Fibroblast of skin of back (primary cell): ENCODE measurements around the gene HTR2B.
A peak's percentile ranks its signal among the peaks of the same experiment; 100 is the strongest.
"Not testable (repeated sequence)": the region's sequence is repeated elsewhere in the genome, so short reads cannot be mapped to it uniquely, and the experiment has no call there.

Source experiments
- DNase-seq: peaks from one replicate; pipeline ENCODE4 v3.0.0-alpha.2; 2013

Gene HTR2B

DNA sequence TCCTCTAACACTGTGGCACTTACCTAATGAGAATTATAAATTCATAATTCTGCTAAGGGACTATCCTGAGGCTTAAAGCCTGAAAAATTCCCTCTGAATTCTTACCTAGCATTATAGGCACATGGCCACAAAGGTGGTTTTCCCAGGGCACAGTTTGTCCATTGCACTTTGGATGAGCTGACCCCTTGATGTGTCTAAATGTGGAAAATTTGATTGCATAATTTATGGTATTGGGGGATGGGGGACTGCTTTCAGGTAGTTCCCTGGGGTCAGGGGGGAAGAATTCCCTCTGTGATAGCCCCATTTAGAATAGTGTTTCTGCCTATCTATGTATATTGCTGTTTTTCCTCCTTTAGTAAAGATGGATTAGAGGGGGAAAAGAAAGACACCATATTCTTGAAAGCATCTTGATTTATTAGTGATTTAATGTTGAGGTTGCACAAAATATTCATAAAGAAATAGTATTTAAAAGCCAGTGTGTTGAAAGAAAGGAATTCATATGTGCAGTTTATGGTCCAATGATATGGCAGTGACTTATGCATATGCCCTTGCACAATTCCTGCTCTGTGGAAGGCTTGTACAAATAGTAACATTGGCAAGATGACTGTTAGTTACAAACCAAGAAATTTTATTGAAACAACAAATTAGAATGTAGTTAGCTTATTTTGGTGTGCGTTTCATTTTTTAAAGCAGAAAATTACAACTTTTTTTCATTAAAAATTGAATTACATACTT lies 8.7 kb upstream of the HTR2B start:
- peak; percentile 35 for DNase-seq

DNA sequence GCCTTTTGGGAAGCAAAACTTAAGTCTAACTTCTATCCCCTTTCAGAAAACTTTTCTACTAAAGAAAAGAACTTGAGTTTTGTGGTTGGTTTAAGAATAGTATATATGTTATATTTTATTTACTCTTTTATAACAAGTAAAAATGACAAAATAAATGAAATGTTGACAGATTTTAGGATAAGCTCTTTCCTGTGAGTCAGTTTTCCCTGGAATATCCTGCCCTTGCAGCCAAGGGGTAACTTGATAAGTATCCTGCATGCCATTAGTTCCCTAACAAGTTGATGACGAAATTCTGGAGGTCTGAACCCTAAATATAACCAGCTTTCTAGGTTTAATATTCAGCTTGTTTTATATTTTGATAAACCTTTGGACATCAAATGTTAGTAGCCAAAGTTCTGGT lies 7.3 kb upstream of the HTR2B start:
- DNase-seq, result peak; percentile 29

DNA sequence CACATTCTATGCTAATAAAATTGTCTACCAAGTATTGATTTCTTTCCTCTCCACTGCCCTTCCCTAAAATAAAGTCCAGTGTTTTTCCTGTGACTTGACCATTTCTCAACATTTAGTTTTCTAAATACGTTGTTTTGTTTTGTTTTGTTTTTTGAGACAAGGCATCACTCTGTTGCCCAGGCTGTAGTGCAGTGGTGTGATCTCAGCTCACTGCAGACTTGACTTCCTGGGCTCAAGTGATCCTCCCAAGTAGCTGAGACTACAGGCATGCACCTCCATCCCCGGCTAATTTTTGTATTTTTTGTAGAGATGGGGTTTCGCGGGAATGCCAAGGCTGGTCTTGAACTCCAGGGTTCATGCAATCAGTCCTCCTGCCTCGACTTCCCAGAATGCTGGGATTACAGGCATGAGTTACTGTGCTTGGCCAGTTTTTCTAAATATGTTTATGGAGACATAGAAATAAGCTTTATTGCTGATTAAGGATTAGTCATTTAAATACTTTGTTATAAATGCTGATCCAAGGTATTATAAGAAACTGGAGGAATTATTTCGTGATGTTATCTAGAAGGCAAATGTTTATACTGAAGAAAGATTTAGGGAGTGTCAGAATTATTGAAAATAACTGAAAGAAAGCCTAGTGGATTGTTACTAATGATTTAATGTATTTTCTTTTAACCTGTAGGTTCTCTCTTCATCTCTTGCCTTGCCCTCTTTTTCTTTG lies 5.7 kb upstream of the HTR2B start:
- no peak for DNase-seq

DNA sequence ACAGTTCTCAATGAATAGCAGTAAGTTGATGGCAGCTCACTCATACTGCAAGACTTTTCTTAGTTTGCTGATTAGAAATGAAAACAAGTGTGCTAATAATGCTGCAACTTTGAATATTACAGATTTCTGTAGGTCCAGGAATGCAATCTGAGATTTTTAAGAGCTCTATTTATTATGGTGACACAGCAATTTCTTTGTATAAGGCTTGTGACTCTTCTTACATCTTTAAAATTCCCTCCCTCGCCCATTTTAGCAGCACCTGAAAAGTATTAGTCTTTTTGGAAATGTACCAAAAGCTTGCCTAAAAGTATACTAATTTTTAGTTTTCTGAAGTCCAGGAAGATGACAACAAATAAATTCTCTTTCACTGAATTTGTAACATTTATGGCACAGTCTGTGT lies 4.4 kb upstream of the HTR2B start:
- no peak for DNase-seq

DNA sequence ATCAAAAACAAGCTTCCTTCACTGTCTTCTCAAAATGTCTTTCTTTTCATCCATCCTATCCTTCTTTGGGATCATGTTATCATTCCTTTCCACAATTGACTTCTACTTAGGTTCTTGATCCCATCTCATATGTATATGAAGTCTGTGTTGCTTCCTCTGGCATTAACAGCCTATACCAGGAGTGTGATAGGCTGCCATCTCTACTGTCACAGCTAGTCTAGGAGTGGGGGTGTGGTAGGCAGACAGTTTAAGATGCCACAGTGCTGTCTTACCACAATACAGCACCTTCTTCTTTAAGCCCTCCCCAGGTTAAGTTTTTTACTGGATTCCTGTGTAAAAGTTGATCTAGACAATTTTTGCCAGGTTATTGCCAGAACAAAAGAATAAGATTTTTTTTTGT lies 3.7 kb upstream of the HTR2B start:
- no peak for DNase-seq

DNA sequence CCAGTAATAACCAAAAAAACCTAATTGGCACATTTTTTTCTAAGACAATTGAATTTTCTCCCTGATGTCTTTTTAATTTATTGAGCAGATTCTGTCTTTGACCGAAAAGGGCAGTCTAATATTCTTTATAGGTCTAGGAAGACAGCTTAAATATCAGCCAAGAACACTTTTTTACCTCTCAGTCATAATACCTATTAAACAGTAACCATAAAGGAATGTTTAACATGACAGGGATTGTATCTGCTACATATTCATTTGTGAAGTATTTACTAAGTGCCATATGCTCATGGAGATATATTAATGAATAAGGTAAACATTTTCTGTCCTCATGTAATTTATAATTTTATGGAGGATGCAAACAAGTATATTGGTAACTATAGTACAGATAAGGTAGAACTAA lies 3.1 kb upstream of the HTR2B start:
- no peak for DNase-seq

DNA sequence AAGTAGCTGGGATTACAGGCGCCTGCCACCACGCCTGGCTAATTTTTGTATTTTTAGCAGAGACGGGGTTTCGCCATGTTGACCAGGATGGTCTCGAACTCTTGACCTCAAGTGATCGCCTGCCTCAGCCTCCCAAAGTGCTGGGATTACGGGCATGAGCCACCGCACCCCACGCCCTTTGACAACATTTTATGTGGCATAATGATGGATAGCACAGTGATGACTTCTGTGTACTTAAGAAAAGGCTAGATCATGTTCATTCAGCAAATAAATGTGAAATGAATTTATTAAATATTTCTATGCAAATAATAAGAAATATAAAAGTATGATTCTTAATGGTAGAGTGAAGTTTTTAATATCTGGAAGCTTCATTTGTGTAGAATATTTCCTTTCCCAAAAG lies 2.6 kb upstream of the HTR2B start:
- DNase-seq, result no peak

DNA sequence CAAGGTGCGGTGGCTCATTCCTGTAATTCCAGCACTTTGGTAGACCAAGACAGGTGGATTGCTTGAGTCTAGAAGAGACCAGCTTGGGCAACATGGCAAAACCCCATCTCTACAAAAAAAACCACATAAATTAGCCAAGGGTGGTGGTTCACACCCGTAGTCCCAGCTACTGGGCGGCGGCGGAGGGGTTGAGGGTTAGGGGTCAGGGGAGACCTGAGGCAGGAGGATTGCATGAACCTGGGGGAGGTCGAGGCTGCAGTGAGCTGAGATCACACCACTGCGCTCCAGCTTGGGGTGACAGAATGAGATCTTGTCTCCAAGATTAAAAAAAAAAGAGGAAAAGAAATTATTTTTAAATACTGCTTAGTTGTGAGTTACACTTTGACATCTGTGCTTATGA lies 1.3 kb upstream of the HTR2B start:
- no peak for DNase-seq

DNA sequence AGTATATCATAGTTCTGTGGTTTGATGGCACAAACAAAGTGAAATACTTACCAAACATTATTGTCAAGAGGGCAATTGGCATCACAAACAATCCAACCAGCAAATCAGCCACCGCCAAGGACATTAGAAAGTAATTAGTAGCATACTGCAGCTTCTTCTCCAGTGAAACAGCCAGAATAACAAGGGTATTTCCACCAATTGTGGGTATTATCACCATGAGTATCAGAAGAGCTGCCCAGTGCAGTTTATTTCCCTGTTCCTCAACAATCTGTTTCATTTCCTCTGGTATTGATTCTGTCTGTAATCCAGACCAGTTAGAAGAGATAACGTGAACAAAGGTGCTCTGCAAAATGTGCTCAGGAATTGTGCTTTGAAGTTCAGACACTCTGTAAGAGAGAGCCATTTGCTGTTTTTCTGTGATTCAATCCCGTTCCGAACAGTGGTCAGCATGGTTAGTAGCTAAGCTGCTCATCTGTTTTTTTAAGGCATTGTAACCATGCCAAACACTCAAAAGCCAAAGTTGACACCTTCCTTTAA lies 1.4 kb downstream of the HTR2B start:
- no peak for DNase-seq

DNA sequence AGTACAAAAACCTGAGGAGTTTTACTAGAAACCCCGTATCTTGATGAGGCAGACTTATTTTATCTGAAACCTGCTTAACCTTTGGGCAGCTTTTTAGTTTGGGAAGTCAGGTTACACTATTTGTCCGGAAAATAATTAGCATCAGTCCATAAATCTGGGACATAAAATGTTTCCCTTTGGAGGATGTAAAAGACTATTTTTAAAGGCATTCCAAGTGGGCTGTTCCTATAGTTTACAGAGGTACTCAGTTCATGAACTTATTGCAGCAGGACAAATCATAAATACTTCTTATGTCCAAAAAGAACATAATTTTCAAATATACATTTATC lies 6.3 kb downstream of the HTR2B start:
- no peak for DNase-seq

DNA sequence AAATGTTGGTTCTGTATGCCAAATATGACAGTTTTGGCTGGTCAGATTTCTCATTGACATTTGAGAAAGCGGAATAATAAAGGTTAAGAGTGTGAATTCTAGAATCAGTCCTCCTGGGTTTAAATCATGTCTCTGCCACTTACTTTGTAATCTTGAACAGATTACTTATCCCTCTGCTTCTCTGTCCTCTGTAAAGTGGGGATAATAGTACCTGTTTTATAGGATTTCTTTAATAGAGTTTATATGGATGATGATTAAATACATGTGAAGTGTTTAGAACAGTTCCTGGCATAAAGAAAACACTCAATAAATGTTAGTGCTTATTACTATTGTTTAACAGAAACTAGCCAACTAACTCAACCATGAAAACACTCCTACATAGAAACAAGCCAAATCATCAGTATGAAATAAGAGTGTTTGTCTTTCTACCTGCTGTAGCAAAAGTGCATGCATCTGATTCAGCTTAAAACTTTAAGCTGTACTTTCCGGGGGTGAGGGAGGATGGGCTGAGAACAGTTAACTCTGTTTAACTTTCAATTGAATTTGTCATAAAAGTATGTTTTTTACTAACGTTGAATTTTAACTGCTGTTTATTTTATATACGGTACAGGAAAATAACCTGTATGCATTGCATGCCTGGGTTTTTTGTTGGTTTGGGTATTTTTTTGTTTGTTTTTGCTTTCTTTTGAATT lies 6.8 kb downstream of the HTR2B start:
- DNase-seq, result no peak

DNA sequence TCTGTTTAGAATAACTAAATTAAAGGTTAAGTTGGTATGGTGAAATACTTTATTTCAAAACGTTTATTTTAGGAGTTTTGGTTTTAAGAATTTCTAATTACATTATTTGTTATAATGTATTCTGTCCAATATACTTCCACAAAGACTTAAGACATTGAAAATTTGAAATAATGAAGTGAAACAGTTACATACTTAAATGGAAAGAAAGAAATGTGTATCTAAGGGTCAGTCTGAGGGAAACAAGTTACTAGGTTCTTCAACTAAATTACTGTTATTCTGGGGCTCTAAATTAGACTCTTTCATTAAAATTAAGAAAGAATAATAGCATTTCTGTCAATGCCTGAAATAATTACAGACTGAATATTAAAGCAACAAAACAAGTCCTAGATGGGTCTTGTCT lies 7.7 kb downstream of the HTR2B start:
- DNase-seq, result no peak

DNA sequence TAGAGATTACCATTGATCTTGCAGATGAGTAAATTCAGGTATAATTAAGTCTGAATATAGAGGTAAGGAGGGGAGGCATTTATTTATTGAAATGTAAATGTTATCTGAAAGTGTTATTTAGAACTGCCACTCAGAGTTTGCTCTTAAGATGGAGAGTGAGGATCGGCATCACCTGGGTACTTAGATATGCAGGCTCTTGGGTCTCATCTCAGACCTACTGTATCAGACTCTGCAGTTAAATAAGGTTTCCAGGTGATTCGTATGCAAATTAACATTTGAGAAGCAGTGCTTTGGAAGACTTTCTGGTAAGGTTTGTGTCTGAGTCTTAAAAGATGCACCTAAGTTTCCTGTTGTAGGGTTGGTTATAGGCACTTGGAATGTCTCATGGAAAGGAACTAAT lies 9.2 kb downstream of the HTR2B start:
- DNase-seq, result no peak

DNA sequence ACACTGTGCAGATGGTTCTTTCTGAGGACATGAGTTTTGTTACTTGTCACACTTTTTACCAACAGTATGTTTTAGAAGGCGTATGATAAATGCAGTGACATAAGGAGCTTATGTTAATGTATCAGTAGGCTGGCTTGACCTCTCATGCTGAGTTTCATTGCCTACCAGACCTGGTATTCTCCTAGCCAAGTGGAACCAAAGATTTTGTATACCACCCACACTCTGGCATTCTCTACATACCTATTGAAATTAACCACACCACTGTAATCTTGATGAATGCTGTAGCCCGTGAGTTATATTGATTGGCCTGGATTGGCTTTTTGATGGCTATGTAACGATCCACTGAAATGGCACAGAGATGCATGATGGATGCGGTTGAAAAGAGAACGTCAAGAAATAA lies 11.4 kb downstream of the HTR2B start:
- no peak for DNase-seq

DNA sequence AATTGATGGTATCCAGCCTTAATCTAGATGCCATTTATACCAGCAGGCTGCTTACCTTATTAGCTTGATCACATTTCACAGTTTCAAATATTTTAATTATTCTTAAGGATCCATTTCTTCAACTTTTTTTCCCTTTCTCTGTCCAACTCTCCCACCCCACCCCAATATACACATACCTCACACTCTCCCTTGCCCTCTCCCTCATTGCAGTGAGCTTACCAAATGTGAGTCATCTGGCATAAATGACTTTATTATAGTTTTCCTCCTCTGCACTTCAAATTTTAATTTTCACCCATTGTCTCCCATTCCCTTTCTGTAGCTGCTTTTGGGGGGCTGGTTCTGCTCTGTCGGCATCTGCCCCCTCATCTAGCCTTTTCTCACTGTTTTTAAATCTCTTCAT lies 12.9 kb downstream of the HTR2B start:
- peak; percentile 58 for DNase-seq

DNA sequence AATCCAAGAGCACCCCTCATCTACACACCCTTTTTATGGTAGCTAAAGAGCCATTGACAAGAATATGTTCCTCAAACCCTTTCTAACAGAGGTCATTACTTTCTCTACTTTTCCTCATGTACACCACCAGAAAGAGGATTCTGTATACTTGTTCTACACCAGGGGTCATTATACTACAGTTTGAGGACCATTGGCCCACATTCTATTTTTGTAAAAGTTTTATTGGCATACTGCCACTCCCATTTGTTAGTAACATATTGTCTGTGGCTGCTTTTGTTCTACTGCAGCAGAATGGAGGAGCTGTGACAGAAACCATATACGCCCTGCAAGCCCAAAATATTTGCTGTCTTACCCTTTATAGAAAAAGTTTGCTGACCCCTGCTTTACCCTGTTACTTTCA lies 14.3 kb downstream of the HTR2B start:
- peak; percentile 45 for DNase-seq

DNA sequence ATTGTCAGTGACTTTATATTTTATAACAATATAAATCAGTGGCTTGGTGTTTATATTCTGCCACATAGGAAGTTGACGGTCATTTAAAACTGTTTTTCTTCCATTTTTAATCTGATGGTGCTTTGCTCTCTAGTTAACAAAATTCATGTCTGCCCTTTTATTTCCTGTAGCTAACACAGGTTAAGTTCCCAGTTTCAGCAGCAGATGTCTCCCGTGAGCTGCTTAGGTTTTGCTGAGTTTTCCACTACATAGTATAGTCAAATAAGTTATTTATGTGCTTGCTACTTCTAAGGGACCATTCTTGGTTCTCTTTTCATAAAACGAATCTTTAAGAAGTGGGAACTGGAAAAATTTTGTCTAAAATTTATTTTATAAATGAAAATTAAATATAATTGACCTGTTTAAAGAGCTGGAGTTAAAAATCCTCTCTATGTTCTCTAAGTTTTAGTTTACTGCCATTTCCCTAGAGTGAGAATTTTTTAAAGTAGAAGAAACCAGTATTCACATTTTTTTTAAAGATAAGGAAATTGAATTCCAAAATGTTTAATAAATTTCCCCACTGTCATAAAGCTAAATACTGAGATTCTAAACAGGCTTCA lies 20.6 kb downstream of the HTR2B start:
- DNase-seq, result peak; percentile 61

DNA sequence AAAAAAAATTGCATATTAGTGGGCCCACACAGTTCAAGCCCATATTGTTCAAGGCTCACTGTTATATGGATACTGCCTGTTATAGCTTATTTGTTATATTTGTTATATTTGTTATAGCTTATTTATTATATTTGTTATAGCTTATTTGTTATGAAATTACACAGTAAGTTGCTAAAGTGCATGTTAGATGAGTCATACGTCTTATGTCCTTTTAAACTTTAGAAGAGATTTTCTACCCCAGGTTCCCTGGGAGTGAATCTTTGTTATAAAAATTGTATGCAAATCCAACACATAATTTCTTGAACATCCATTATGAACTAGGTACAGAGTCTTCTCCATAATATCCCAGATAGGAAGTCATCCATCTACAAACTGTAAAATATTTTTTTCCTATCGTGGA lies 22.1 kb downstream of the HTR2B start:
- DNase-seq, result no peak

DNA sequence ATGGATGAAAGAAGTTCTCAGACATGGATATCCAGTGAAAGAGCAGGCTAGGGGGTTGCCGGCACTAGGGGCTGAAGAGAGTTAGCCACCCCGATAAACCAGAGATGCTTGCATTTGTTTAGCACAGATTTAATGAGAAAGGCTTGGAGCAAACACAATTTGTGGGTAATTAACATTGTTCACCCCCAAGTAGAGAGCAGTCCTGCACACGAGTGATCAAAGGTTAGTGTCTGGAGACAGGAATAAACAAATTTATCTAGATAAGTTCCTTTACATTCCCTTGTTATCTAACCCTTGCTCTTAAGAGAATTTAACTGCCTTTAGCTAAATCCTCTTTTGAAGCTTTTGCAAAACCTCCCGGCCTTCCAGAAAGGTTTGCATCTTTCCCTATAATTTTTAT lies 23.9 kb downstream of the HTR2B start:
- DNase-seq, result no peak

DNA sequence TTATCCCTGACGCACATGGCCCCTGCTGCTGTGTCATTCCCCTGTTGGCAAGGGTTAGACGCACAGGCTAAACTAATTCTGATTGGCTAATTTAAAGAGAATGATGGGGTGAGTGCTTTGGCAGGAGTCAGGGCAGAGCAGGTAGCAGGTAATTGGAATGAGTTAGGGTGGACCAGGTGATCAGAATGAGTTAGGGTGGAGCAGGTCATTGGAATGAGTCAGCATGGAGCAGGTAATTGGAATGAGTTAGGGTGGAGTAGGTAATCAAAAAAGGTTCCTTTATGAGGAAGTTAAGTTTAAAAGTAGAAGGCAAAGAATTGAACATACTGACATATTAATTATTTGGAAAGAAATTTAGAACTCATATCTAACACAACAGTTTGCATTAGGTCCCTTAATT lies 24.5 kb downstream of the HTR2B start:
- not testable (repeated sequence) for DNase-seq

DNA sequence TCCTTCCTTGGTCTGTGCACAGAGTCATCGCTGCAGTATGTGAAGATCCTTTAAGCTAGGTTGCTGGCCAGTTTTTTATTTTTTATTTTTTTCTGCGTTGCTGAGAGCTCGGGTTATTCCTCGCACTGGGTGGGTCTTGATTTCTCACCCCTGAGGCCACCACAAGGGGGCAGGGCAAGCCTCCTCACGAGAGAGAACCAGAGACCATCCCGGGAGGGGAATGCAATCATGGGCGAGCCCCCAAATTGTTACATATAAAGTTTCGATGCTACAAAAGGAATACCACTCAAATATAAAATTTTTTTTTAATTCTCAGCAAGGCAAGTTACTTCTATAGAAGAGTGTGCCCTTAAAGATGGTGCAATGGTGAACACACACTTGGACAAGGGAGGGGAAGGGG lies 24.9 kb downstream of the HTR2B start:
- DNase-seq, result no peak

DNA sequence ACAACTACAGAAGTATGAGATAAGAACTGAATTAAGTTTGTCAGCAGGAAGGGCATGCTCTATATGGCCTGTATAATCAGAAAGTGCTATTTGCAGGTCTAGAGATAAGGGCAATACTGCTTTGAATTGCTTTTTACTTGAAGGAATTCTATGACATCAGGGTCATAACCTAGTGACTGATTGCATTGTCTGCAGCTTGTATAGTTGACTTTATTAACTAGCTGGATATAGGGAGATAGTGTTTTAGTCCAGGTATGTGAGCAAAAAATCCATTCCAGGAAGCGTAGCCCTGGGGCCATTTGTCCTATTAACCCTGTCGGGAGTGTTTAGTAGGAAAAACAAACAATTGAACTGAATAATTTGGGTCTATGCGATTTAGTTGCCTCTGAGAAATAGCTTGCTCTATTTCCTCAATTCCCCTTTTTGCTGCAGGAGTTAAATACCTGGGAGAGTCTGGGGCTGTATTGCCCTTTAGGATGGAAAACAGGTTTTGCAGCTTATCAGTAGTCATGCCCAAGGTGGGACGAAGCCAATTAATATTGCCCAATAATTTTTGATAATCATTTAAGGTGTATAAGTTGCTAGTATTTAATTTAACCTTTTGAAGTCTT lies 30.0 kb downstream of the HTR2B start:
- DNase-seq, result no peak

DNA sequence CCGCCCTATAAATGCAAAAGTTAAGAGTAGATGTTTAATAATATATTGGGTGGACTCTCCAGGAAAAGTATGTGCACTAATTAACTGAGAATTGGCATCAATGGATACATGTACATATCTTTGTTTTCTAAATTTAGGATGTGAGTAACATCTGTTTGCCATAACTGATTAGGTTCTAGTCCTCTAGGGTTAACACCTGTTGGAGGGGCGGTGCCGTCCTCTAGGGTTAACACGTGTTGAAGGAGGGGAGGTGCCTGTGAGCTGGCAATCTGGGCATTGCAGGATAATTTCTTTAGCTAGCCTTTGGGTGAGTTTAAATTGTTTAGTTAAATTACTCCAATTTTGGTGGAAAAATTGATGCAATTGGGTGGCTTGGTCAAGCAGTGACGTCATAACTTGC lies 30.9 kb downstream of the HTR2B start:
- DNase-seq, result no peak
